Activated naive CD8-positive, alpha-beta T cell treated with anti-CD3 and anti-CD28 coated beads, Interleukin-2, amount 50 U/mL, for 16 hours (primary cell): Measurements from ENCODE around the gene SMIM29.
"Not testable (repeated sequence)": the region's sequence is repeated elsewhere in the genome, so short reads cannot be mapped to it uniquely, and the experiment has no call there.

Source experiments
- DNase-seq: peaks from one replicate; pipeline ENCODE4 v3.0.0-alpha.2; 2020; ENCODE audit warnings: low read depth, low spot score

Gene SMIM29

DNA sequence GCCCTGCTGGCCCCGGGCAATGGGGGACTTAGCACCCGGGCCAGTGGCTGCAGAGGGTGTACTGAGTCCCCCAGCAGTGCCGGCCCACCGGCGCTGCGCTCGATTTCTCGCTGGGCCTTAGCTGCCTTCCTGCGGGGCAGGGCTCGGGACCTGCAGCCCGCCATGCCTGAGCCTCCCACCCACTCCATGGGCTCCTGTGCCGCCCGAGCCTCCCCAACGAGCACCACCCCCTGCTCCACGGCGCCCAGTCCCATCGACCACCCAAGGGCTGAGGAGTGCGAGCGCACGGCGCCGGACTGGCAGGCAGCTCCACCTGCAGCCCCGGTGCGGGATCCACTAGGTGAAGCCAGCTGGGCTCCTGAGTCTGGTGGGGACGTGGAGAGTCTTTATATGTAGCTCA is 20.3 kb upstream of the SMIM29 start:
- DNase-seq = not testable (repeated sequence)

DNA sequence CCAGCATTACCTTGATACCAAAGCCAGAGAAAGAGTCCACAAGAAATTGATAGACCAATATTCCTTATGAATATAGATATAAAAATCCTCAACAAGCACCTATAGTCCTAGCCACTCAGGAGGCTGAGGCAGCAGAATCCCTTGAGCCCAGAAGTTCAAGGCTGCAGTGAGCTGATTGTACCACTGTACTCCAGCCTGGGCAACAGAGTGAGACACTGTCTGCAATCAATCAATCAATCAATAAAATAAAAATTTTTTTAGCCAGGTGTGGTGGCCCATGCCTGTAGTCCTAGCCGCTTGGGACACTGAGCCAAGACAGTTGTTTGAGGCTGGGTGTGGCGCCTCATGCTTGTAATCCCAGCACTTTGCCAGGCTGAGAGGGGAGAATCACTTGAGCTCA is 18.9 kb upstream of the SMIM29 start:
- DNase-seq = no peak

GRCh38 chr6:34263484-34263883 is 14.7 kb upstream of the SMIM29 start:
- DNase-seq = not testable (repeated sequence)

GRCh38 chr6:34260576-34261267 is 11.9 kb upstream of the SMIM29 start:
- no peak for DNase-seq

DNA sequence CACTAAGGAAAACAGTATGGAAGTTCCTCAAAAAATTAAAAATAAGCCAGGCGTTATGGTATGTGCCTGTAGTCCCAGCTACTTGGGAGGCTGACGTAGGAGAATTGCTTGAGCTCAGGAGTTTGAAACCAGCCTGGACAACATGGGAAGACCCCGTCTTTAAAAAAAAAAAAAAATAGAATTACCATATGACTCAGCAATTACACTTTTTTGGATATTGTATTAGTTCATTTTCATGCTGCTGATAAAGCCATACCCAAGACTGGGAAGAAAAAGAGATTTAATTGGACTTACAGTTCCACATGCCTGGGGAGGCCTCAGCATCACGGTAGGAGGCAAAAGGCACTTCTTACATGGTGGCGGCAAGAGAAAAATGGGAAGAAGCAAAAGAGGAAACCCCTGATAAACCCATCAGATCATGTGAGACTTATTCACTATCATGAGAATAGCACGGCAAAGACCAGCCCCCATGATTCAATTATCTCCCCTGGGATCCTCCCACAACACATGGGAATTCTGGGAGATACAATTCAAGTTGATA is 10.8 kb upstream of the SMIM29 start:
- DNase-seq = no peak

GRCh38 chr6:34252395-34252794 is 3.6 kb upstream of the SMIM29 start:
- not testable (repeated sequence) for DNase-seq

GRCh38 chr6:34249469-34250261 is 859 bp upstream of the SMIM29 start:
- DNase-seq = no peak

DNA sequence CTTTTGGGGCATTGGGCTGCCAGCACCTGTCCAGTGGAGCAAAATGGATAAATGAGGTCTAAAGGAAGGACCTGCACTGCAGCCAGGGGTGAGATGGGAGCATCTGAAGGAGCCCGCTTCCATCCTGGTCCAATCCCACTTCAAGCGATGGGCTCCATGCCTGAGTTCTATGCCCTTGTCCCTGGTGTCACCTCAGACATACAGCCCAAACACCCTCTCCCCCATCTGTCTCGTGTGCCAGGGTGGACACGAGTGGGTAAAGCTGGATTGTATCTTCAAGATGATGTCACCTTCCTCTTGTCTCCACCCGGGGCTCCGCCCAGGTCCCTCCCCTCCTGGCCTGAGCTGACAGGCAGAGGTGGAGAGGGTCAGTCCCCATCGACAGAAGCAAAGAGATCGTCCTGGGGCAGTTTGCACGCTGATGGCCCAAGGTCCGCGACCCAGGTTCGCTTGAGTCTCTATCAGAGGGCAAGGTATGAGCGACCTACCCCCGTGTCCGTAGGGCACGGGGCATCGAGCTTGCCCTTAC is 544 bp downstream of the SMIM29 start:
- no peak for DNase-seq

DNA sequence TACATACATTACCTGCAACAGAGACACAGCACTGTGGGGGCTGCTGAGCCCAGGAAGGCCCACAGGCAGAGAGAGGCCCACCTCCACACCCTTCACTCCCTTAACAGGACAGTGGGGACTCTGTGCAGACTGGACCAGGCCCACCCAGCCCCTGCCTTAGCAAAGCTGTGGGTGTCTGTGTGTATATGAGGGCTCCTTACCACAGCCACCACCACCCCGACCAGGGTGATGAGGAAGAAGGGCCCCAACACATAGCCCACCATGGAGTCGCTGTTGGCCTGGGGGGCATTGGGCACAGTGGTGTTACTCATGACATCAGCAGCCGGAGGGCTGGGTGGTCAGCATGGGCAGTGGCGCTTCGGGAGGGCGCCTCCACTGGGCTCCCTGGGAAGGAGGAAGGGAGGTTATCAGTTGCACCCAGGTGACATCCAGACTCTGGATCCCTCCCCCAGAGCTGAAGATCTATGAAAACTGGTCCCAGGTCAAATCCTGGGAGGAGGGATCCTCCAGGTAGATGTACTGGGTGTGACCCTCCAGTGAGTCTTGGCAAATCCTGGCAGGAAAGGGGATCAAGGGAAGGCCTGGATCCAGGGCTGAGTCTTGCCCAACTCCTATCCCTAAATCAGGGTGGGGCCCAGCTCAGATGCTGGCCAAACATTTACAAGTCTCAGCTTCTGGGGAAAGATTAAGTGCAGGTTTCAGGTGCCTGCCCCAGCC is 1.2 kb downstream of the SMIM29 start:
- no peak for DNase-seq

DNA sequence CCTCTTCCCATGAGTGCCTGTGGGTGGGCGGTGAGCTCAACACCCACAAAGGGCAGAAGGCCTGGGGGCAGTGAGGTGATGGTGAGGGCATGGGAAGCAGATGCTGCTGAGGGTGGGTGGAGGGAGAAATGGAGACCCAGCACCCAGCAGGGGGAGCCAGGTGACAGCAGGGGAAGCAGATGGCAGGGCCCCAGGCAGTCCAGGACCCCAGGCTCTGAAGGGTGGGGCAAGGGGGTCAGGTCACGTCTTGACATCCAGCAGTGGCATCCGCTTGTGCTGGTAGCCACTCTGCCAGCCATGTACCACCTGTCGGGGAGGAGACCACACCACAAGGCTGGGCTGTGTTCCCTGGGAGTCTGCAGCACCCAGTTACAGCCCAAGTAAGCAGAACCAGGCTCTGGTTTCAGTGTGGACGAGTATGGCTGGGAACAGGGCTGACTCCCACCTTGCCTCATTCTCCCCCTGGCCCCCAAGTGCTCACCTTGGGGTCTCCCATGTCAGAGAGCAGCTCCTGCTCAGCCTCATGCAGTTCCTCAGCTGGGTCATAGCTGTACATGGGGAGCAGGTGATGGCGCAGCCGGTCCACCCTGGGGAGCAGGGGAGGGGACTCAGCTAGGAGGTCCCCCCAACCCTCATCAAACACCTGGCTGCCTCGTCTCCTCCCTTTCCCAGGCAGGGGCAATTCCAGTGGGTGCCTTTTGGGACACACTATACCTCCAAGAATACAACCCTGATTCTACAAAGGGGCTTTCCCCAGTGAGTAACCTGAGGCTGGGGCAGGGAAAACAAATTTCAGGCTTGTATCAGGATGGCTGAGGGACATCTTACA is 2.0 kb downstream of the SMIM29 start:
- no peak for DNase-seq

GRCh38 chr6:34246249-34246562 is 2.6 kb downstream of the SMIM29 start:
- DNase-seq = no peak

GRCh38 chr6:34245761-34246140 is 3.1 kb downstream of the SMIM29 start:
- not testable (repeated sequence) for DNase-seq

DNA sequence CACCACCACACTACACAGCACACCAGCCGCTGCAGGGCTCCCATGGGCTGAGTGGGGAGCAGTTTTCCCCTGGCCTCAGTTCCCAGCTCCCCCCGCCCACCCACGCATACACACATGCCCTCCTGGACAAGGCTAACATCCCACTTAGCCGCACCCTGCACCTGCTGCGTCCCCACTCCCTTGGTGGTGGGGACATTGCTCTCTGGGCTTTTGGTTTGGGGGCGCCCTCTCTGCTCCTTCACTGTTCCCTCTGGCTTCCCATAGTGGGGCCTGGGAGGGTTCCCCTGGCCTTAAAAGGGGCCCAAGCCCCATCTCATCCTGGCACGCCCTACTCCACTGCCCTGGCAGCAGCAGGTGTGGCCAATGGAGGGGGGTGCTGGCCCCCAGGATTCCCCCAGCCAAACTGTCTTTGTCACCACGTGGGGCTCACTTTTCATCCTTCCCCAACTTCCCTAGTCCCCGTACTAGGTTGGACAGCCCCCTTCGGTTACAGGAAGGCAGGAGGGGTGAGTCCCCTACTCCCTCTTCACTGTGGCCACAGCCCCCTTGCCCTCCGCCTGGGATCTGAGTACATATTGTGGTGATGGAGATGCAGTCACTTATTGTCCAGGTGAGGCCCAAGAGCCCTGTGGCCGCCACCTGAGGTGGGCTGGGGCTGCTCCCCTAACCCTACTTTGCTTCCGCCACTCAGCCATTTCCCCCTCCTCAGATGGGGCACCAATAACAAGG is 3.6 kb downstream of the SMIM29 start:
- DNase-seq = not testable (repeated sequence)

DNA sequence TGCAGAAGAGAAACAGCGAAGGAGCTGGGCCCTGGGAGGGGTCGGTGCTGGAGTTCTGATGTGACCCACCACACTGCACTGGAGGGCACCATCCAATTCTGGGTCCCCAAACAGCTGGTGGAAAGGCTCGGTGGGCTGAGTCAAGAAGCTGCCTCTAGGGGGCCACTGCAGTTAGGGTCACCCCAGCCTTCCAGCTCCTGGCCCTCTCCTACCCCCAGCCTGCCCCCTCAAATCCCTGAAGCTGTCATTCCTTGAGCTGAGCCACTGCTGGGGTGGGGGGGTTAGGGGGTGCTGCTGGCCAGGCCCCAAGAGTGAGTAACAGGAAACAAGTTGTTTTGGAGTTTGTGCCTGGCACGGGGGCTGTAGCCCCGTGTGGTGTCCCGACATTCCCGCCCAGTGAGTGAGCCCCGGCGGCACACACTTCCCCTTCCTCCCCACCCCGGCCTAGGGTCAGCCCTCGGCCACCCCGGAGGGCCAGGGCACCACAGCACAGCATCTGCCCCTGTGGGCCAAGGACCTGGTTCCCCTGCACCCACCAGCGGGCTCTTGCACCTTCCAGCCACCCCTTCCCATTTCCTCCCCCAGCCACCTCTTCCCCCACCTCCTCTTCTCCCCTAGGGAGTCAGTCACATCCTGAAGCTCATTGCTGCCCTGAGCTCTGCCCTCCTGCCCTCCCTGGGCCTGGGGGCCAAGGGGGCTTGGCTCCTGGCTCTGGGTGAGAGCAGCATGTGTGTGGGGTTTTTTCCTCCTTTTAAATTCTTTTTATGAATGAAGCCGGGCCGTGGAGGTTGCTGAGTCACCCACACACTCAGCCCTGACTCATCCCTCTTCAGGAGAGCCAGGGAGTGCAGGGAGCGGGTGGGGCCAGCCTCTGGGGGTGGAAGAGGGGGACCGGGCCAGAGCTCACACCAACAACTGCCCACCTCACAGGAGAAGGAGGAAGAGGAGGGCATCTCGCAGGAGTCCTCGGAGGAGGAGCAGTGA is 4.6 kb downstream of the SMIM29 start:
- no peak for DNase-seq

- DNase-seq = no peak
Observed at GRCh38 chr6:34243131-34243771, 5.6 kb downstream of the SMIM29 start.

GRCh38 chr6:34242252-34243130 is 6.3 kb downstream of the SMIM29 start:
- DNase-seq = no peak

- DNase-seq = no peak
Observed at GRCh38 chr6:34241351-34242215, 7.2 kb downstream of the SMIM29 start.
